ENCODE measurements around the gene SYTL5.

SYTL5 gene

GRCh38 chrX:38028300-38028699 lies 21.9 kb downstream of the SYTL5 start:
- DNase-seq (ENCODE audit: low spot score), result no peak

- DNase-seq (ENCODE audit: low spot score), result no peak
Observed at GRCh38 chrX:38036466-38036865, 30.1 kb downstream of the SYTL5 start.

- no peak for DNase-seq (ENCODE audit: low spot score)
Observed at GRCh38 chrX:38038501-38038900, 32.1 kb downstream of the SYTL5 start.

- no peak for DNase-seq (ENCODE audit: low spot score)
Observed at GRCh38 chrX:38041237-38041636, 34.9 kb downstream of the SYTL5 start.

GRCh38 chrX:38044701-38045100 lies 38.3 kb downstream of the SYTL5 start:
- no peak for DNase-seq (ENCODE audit: low spot score)

- no peak for DNase-seq (ENCODE audit: low spot score)
Observed at GRCh38 chrX:38045538-38046096, 39.3 kb downstream of the SYTL5 start.

- no peak for DNase-seq (ENCODE audit: low spot score)
Observed at GRCh38 chrX:38048886-38049285, 42.5 kb downstream of the SYTL5 start.

- DNase-seq (ENCODE audit: low spot score), result no peak
Observed at GRCh38 chrX:38050806-38051205, 44.5 kb downstream of the SYTL5 start.

- DNase-seq (ENCODE audit: low spot score), result peak; percentile 36
Observed at GRCh38 chrX:38052096-38052495, 45.7 kb downstream of the SYTL5 start.

GRCh38 chrX:38055170-38055847 lies 49.0 kb downstream of the SYTL5 start:
- DNase-seq (ENCODE audit: low spot score), result no peak

GRCh38 chrX:38060331-38060878 lies 54.1 kb downstream of the SYTL5 start:
- peak; percentile 55 for DNase-seq (ENCODE audit: low spot score)

- peak; percentile 93 for DNase-seq (ENCODE audit: low spot score)
Observed at GRCh38 chrX:38061335-38061734, 55.0 kb downstream of the SYTL5 start.

- no peak for DNase-seq (ENCODE audit: low spot score)
Observed at GRCh38 chrX:38066934-38067333, 60.6 kb downstream of the SYTL5 start.

GRCh38 chrX:38069273-38069672 lies 62.9 kb downstream of the SYTL5 start:
- DNase-seq (ENCODE audit: low spot score), result no peak

GRCh38 chrX:38069991-38070390 lies 63.6 kb downstream of the SYTL5 start:
- no peak for DNase-seq (ENCODE audit: low spot score)

- DNase-seq (ENCODE audit: low spot score), result no peak
Observed at GRCh38 chrX:38079463-38079862, 73.1 kb downstream of the SYTL5 start.

- no peak for DNase-seq (ENCODE audit: low spot score)
Observed at GRCh38 chrX:38080808-38081207, 74.5 kb downstream of the SYTL5 start.

- no peak for DNase-seq (ENCODE audit: low spot score)
Observed at GRCh38 chrX:38081909-38082308, 75.6 kb downstream of the SYTL5 start.

- no peak for DNase-seq (ENCODE audit: low spot score)
Observed at GRCh38 chrX:38082309-38082708, 76.0 kb downstream of the SYTL5 start.

GRCh38 chrX:38085813-38086212 lies 79.5 kb downstream of the SYTL5 start:
- no peak for DNase-seq (ENCODE audit: low spot score)

- no peak for DNase-seq (ENCODE audit: low spot score)
Observed at GRCh38 chrX:38086451-38087215, 80.3 kb downstream of the SYTL5 start.

GRCh38 chrX:38087594-38087993 lies 81.2 kb downstream of the SYTL5 start:
- no peak for DNase-seq (ENCODE audit: low spot score)
